Activated CD8-positive, alpha-beta memory T cell treated with anti-CD3 and anti-CD28 coated beads, Interleukin-2, amount 50 U/mL, for 4 hours (primary cell): ENCODE measurements around the gene SLC12A9.
"Not testable (repeated sequence)": the region's sequence is repeated elsewhere in the genome, so short reads cannot be mapped to it uniquely, and the experiment has no call there.

Experiments
- DNase-seq: peaks from one replicate; pipeline ENCODE4 v3.0.0-alpha.2; 2020

The SLC12A9 gene

DNA sequence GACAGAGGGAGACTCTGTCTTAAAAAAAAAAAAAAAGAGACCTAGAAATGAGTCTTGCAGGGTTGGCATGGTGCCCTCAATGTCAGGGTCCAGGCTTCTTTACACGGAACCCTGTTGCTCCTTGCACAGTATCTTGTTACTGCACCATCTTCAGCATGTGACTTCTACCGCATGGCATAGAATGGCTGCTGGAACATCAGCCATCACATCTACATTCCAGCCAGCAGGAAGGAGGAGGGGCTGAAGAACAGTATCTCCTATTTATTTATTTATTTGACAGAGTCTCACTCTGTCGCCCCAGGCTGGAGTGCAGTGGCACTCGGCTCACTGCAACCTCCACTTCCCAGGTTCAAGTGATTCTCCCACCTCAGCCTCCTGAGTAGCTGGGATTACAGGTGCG, 46.9 kb downstream of the SLC12A9 start:
- DNase-seq = no peak

DNA sequence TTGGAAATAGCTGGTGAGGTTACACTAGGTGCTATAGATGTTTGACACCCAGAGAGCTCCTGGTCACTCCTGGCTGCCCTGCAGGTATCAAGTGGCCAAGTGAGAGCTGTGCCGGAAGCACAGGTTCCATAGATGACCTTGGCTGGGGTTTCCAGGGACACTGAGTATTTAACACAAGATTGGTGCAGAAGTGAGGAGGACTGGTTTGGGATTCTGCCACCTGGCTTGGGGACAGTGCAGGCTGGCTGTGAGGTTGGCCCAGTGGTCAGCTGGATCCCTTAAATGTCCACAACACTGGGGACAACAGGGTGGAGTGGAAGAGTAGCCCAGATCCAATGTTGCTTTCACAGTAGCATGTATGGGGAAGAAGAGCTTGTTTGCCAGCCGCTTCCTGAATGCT, 48.5 kb downstream of the SLC12A9 start:
- DNase-seq = no peak

DNA sequence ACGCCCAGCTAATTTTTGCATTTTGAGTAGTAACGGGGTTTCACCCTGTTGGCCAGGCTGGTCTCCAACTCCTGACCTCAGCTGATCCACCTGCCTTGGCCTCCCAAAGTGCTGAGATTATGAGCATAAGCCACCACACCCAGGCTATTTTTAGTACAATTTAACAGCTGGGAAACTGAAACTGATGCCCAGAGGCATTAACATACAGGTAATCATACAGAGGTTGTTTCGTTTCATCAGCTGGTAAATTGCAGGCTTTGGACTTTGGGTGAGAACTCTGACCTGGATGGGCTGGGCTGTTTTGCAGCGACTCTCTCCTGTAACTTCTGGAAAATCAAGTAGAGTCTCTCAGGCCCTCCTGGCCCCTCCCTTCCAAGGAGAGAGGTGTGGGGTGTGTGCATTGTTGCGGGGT, 49.4 kb downstream of the SLC12A9 start:
- no peak for DNase-seq

DNA sequence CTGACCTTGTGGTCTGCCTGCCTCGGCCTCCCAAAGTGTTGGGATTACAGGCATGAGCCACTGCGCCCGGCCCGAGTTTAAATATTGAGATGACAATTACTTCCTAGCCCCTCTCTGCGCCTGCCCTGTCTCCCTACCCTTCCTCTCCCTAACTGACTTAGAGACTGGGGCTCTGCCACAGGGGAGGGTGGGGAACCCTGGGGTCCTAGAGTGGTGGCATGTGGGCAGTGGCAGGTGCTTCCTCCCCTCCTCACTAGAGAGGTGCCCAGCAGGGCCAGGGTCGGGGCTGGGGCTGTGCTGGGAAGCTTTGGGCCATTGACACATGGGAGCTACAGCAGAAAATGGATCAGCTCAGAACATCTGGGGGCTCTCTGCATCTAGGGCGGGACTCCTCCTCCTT, 50.1 kb downstream of the SLC12A9 start:
- DNase-seq = no peak

DNA sequence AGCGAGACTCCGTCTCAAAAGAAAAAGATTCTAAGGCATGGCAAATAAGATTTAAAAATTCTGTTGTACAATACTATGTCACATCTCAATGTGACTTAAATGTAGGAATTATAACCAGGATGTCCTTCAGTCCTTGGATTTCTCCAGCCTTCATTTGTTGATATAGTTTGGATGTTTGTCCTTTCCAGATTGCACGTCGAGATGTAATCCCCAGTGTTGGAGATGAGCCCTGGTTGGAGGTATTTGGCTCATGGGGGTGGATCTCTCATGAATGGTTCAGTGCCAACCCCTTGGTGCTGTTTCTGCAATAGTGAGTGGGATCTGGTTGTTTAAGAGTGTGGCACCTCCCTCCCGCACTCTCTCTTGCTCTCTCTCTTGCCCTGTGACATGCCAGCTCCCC, 56.0 kb downstream of the SLC12A9 start:
- no peak for DNase-seq

DNA sequence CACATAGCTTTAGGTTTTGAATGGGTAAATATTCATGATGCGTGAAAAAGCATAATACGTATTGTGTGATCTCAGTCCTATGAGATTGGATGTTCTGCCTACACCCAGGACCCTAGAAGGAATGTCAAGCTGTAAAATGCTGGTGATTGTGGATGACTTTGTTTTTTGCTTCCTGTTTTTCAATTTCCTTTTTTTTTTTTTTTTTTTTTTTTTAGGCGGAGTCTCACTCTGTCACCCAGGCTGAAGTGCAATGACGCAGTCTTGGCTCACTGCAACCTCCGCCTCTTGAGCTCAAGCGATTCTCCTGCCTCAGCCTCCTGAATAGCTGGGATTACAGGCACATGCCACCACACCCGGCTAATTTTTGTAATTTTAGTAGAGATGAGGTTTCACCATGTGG, 57.9 kb downstream of the SLC12A9 start:
- DNase-seq = not testable (repeated sequence)

DNA sequence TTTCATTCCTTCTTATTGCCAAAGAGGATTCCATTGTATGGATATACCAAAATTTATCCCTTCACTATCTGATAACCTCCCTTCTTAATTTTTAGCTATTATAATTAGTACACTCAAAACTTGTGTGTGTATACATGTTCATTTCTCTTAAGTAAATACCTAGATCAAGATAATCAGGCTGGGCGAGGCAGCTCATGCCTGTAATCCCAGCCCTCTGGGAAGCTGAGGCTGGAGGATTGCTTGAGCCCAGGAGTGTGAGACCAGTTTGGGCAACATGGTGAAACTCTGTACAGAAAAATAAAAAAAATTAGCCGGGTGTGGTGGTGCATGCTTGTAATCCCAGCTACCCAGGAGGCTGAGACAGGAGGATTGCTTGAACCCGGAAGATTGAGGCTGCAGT, 59.0 kb downstream of the SLC12A9 start:
- DNase-seq = no peak

DNA sequence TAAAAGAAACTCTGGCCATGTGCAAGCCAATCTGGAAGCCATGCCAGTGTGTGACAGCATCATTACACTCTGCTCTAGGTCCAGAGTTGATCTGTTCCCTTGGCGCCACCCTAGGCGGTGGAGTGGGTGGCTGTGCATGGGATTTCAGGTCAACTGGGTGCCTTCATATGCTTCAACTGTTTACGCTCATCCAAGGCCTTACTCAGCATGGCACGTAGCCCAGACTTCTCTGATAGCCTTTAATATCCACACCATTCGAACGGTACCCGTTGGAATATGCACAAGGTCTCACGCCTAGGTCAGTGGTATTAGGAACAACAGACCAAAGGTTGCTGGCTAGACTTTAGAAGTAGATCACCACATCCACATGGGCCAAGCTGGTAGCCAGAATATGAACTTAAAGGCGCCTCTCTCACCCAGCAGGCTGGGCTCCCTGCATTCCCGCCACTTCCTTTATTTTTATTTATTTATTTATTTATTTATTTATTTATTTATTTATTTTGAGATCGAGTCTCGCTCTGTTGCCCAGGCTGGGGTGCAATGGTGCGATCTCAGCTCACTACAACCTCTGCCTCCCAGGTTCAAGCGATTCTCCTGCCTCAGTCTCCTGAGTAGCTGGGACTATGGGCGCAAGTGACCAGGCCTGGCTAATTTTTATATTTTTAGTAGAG, 61.8 kb downstream of the SLC12A9 start:
- no peak for DNase-seq

DNA sequence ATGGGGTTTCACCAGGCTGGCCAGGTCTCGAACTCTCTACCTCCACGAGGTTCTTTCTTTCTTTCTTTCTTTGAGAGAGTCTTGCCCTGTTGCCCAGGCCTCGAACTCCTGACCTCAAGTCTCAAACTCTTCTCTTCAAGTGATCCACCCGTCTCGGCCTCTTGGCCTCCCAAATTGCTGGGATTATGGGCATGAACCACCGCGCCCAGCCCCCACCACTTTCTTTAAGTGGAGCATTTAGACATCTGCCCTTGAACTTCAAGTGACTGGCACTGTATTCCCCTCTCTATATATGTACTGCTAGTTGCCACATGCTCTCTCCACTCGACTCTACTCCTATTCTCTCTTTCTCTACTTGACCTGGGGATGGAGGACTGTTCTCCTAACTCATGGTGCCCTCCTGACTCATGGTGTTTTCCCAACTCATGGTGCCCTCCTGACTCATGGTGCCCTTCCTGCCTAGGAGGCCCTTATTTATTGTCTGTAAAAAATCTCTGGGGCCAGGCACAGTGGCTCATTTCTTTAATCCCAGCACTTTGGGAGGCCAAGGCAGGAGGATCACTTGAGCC, 62.5 kb downstream of the SLC12A9 start:
- DNase-seq = no peak
